ENCODE results near the gene FBXW11. TPM values are rescaled to one million over a fixed set of nuclear protein-coding genes. Genes with fewer than 3 reads are reported as not detected.

FBXW11 gene
- total RNA-seq, 1 experiment from 2014 or later: 34.9 TPM

DNA sequence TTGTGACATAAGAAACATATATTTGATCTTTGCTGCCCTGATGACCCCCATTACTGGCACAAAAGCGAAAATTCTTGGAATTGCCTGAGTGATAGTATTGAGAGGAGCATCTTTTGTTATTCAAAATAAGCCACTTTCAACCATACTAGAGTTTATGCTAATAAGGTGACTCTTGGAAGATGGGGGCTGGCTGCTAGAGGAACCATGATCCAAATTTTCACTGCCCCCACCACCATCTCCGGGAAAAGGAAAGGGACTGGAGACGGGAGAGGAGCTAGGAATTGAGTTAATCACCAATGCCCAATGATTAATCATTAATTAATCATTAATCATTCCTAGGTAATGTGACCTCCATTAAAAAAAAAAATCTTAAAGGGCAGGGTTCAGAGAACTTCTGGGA, 25.6 kb downstream of the FBXW11 start:
- BruUV-seq (replicated peaks): no TSS peak
- no peaks in the 10 kb centered on the region for H3K36me3 ChIP-seq (ENCODE audit: insufficient read depth, low read length, poor library complexity, severe bottlenecking)
- H3K4me3 ChIP-seq (ENCODE audit: low read depth, low read length, poor library complexity, severe bottlenecking): no peak overlapping the region
- intact Hi-C loops (cut with micrococcal nuclease; ENCODE audit: unreplicated experiment): no loop called here
- H3K9me3 ChIP-seq (ENCODE audit: low read depth, low read length, poor library complexity, severe bottlenecking): peaks cover 13% of the 10 kb centered on the region
- no peak overlapping the region for H3K27ac ChIP-seq (ENCODE audit: low read depth, low read length, poor library complexity, severe bottlenecking)
- peaks cover 25% of the 10 kb centered on the region for H3K4me1 ChIP-seq (ENCODE audit: insufficient read depth, low read length, poor library complexity, severe bottlenecking)
- DNase-seq (ENCODE audit: low spot score): no peak
- ChIA-PET POLR2A (ENCODE audit: low non-redundant PET) (no interaction called here), CTCF (no interaction called here)
- no peak for TF ChIP-seq EZH2 (IDR thresholded peaks at IDR 0.05; ENCODE audit: borderline replicate concordance, low read depth, low read length, poor library complexity, severe bottlenecking)
- TF ChIP-seq, protein P1, sequence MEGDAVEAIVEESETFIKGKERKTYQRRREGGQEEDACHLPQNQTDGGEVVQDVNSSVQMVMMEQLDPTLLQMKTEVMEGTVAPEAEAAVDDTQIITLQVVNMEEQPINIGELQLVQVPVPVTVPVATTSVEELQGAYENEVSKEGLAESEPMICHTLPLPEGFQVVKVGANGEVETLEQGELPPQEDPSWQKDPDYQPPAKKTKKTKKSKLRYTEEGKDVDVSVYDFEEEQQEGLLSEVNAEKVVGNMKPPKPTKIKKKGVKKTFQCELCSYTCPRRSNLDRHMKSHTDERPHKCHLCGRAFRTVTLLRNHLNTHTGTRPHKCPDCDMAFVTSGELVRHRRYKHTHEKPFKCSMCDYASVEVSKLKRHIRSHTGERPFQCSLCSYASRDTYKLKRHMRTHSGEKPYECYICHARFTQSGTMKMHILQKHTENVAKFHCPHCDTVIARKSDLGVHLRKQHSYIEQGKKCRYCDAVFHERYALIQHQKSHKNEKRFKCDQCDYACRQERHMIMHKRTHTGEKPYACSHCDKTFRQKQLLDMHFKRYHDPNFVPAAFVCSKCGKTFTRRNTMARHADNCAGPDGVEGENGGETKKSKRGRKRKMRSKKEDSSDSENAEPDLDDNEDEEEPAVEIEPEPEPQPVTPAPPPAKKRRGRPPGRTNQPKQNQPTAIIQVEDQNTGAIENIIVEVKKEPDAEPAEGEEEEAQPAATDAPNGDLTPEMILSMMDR (conservative IDR thresholded peaks at IDR 0.05; ENCODE audit: low read depth, low read length): no peak
- H3K27me3 ChIP-seq (replicated peaks; ENCODE audit: insufficient read depth, low read depth, low read length, poor library complexity): no peaks in the 10 kb centered on the region

GRCh38 chr5:171979606-171980005, 26.8 kb downstream of the FBXW11 start:
- POLR2A ChIA-PET (ENCODE audit: low non-redundant PET): no interaction called here
- no peak overlapping the region for H3K27ac ChIP-seq (ENCODE audit: low read depth, low read length, poor library complexity, severe bottlenecking)

GRCh38 chr5:171978519-171978918, 27.9 kb downstream of the FBXW11 start:
- Histone ChIP-seq H3K27me3 (replicated peaks; ENCODE audit: insufficient read depth, low read depth, low read length, poor library complexity) (no peaks in the 10 kb centered on the region), H3K9me3 (ENCODE audit: low read depth, low read length, poor library complexity, severe bottlenecking) (peaks cover 13% of the 10 kb centered on the region), H3K27ac (ENCODE audit: low read depth, low read length, poor library complexity, severe bottlenecking) (no peak overlapping the region), H3K36me3 (ENCODE audit: insufficient read depth, low read length, poor library complexity, severe bottlenecking) (no peaks in the 10 kb centered on the region), H3K4me1 (ENCODE audit: insufficient read depth, low read length, poor library complexity, severe bottlenecking) (peaks cover 18% of the 10 kb centered on the region), H3K4me3 (ENCODE audit: low read depth, low read length, poor library complexity, severe bottlenecking) (no peak overlapping the region)
- intact Hi-C loops (cut with micrococcal nuclease; ENCODE audit: unreplicated experiment): no loop called here
- ChIA-PET POLR2A (ENCODE audit: low non-redundant PET) (no interaction called here), CTCF (no interaction called here)
- TF ChIP-seq, protein P1 (conservative IDR thresholded peaks at IDR 0.05; ENCODE audit: low read depth, low read length): no peak
- no peak for TF ChIP-seq EZH2 (IDR thresholded peaks at IDR 0.05; ENCODE audit: borderline replicate concordance, low read depth, low read length, poor library complexity, severe bottlenecking)
- DNase-seq (ENCODE audit: low spot score): no peak
- no TSS peak for BruUV-seq (replicated peaks)

More at GRCh38 chr5:171979606-171980005, 26.8 kb downstream of the FBXW11 start:
- TF ChIP-seq EZH2 (IDR thresholded peaks at IDR 0.05; ENCODE audit: borderline replicate concordance, low read depth, low read length, poor library complexity, severe bottlenecking): no peak
- TF ChIP-seq, protein P1 (conservative IDR thresholded peaks at IDR 0.05; ENCODE audit: low read depth, low read length): no peak
- Histone ChIP-seq H3K4me1 (ENCODE audit: insufficient read depth, low read length, poor library complexity, severe bottlenecking) (peaks cover 29% of the 10 kb centered on the region), H3K9me3 (ENCODE audit: low read depth, low read length, poor library complexity, severe bottlenecking) (peaks cover 13% of the 10 kb centered on the region), H3K36me3 (ENCODE audit: insufficient read depth, low read length, poor library complexity, severe bottlenecking) (no peaks in the 10 kb centered on the region), H3K27me3 (replicated peaks; ENCODE audit: insufficient read depth, low read depth, low read length, poor library complexity) (no peaks in the 10 kb centered on the region), H3K4me3 (ENCODE audit: low read depth, low read length, poor library complexity, severe bottlenecking) (no peak overlapping the region)
- BruUV-seq (replicated peaks): no TSS peak
- no peak for DNase-seq (ENCODE audit: low spot score)
- intact Hi-C loops (cut with micrococcal nuclease; ENCODE audit: unreplicated experiment): no loop called here
- CTCF ChIA-PET: no interaction called here
